OCI-LY7 (cell line): Measurements from ENCODE around the gene UVSSA.

ENCODE experiments used
- CTCF ChIP-seq: fragments of 200-600 bp; sonication (generic); conservative IDR thresholded peaks from 2 replicates; pipeline ENCODE4 v1.5.1; 2014; ENCODE audit warnings: mild to moderate bottlenecking, antibody characterized with exemption, low read length, moderate library complexity, mixed read lengths
- EZH2phosphoT487 ChIP-seq: fragments of 200-600 bp; sonication (generic); IDR thresholded peaks from 2 replicates; pipeline ENCODE4 v1.6.1; 2018; ENCODE audit warnings: low read depth, borderline replicate concordance, mild to moderate bottlenecking, mixed run types, antibody characterized with exemption, low read length, moderate library complexity, mixed read lengths

- TF ChIP-seq CTCF (no peak), EZH2phosphoT487 (no peak)
Observed at GRCh38 chr4:1381944-1382541, 35.0 kb downstream of the UVSSA start.
